Fibroblast of lung (primary cell): ENCODE results near the gene SREBF1.

ENCODE experiments used
- CTCF ChIP-seq, 2 donors: IDR thresholded peaks in 1 of 2; conservative IDR thresholded peaks in 1 of 2; 1 replicate in 1 of 2; 2 replicates in 1 of 2; pipeline ENCODE4 v1.5.1; 2011 to 2012; ENCODE audit warnings: low read length in 2 of 2, control low read depth in 1 of 2, inconsistent platforms in 1 of 2, low read depth in 1 of 2, mild to moderate bottlenecking in 1 of 2
- EZH2 ChIP-seq: IDR thresholded peaks from 2 replicates; pipeline ENCODE4 v1.5.1; 2012; ENCODE audit warnings: low read length, control low read depth, mild to moderate bottlenecking; ENCODE audit errors: missing control alignments

- TF ChIP-seq EZH2 (no peak), CTCF (conservative IDR thresholded peaks at IDR 0.05 in 1 of 2, IDR thresholded peaks at IDR 0.05 in 1 of 2; ENCODE audit: low read depth in 1 of 2, low read length in 2 of 2) (no peak)
Measured at GRCh38 chr17:17884391-17885357, 47.9 kb upstream of the SREBF1 start.
